RPMI8226 (cell line): ENCODE data around the gene MORC4.

ENCODE experiments used
- DNase-seq: peaks from one replicate; pipeline ENCODE4 v3.0.0-alpha.2; 2015

Gene MORC4

DNA sequence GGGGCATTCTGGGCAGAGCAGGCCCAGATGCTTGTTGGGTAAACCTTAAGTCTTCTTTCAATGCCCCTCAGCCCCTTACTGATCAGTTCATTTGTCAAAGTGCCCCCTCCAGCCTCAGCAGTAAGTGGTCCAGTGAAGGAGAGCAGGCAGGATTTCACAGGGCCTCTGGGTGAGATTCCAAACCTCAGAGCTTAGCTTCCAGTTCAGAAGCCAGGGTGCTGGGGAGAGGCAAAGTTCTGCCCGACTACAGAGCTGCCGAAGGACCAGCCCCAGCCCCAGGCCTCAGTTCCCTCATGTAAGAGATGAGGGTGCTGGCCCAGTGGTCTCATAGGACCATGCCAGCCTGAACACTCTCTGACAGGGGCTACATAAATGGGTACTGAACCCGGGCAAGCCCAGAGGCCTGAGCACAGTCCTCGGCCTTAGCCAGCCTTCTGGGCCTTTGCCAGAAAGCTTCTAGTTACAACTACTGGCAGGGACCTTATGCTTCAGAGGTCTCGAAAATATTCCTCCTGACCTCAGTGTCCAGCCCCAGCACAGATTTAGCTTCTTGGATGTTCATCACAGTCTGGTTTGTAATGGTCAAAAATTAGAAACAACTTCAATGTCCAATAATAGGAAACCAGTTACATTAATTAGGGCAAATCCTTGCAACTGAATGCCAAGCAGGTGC lies 96.0 kb downstream of the MORC4 start:
- DNase-seq: no peak

DNA sequence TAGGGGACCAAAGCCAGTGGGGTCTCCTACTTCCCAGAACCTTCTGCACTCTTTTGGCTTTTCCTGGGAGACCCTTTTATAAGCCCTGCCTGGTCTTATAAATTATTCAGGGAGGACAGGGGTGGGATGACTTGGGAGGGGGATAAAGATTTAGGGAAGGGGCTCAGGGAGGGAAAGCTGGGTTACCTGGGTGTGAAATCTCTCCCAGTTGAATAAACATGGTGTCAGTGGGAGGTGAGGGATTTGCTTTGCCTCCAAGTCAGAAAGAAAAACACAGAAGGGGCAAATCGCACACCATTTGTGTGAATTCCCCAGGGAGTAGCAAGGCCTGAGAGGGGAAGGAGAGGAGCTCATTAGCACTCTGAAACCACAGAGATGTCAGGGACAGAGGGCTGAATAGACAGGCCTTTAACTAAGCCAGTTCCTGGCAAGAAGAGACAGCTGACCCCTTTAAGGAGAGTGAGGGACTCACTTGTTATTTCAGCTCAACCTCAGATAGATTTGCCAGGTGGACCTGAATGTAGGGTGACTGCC lies 96.7 kb downstream of the MORC4 start, which contains the start of gene RIPPLY1:
Gene RIPPLY1, minus strand, starts transcription at position 51 of the 534 bp plus-strand sequence. CDS start 54 bp downstream, outside the sequence.
- no peak for DNase-seq

DNA sequence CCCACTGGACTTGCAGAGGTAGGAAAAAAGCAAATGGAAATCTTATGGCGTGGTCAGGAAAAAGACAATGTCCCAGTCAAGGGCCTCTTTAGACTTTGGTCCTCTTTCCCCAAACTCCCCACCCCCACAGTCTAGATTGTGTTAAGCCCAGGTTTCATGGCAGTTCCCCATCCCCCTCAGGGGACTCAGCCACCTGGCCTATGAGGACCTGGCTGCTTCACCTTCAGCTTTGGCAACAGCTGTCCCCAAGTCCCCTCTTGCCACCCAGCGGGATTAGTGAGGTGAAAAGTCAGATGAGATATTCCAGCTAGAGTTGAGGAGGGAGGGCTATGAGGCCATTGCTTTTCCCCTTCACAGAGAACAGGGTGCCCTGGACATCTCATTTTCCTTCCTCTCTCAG lies 97.3 kb downstream of the MORC4 start:
- no peak for DNase-seq

DNA sequence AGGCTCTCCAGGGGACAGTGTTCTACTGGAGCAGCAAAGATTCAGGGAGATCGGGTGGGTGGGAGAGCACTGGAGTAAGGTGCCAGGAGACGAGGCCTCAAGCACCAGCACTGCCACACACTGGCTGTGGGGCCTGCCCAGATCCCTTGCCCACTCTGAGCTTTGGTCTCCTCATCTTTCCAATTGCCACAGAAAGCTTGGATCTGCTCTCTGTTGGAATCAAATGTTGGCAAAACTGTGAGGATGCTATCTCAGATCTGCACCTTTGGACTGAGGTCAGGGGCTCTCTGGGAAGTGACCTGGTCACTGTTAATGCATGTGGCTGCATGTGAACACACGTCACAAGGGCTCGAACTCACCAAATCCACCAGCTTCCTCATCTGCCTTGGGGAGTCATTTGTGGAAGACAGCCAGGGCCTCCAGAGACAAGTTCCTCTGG lies 98.2 kb downstream of the MORC4 start:
- DNase-seq: no peak

DNA sequence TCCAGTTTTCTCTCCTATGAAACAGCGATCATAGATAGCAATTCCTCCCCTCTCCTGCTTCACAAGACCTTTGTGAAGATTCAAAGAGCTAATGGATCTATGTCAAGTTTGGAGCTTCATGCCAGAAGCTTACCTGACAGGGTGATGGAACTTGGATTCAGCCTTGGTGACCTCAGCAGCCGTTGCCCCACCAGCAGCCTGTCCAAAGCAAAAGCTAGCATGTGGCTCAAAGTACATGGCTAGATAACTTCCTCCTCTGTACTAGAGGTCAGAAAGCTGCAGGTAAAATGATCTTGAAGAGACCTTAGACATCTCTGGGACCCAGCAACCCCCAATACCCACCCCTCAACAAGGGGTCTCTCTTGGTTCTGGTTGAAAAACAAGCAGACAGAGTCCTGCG lies 98.7 kb downstream of the MORC4 start:
- no peak for DNase-seq

DNA sequence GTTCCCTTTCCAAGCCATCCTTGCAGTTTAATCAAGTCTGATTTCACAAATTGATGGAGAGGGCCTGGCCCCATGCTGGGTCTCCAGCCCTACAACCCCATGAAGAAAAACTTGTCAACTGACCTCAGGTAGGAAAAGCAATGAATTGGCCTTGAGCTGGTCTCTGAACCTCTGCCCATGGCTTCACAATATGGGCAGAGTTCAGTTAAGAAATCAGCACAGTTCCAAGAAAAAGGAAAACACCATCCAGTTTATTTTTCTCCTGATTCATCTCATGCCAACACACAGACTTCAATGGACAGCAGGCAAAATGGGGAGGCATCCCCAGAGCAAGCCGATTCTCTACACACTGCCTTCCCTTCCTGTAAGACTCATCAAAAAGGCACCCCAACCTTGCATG lies 100.2 kb downstream of the MORC4 start:
- DNase-seq: no peak

DNA sequence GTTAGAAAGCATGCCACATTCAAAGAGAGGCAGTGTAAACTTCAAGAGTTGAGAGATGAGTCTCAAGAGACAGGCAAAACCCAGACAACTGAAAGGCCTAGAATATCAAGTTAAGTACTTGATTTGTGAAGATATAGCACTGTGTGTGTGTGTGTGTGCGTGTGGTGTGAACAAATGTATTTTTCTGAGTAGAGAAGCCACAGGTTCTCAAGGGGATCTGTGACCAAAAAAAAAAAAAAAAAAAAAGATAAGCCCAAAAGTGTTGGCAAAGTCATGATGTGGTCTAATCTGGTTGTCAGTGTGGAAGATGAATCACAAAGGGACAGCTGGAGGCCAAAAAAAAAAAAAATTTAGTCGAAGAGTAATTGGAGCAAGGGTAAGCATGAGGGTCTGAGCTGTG lies 100.7 kb downstream of the MORC4 start:
- no peak for DNase-seq

DNA sequence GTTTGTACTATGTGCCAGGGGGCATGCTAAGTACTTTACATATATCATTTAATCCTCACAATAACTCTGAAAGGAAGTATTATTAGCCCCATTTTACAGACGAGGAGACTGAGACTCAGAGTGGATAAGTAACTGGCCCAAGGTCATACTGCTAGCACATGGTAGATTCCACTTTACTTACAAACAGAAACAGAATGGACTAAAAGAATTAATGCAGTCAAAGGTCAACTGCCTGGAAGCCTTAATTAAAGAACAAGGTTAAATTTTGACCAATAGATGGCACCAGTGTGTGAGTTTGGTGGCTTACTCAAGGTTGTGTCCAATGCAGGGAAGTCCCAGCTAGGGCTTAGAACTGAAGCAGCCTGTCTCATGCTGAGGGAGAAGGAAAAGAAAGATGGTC lies 101.5 kb downstream of the MORC4 start:
- peak; percentile 37 for DNase-seq

DNA sequence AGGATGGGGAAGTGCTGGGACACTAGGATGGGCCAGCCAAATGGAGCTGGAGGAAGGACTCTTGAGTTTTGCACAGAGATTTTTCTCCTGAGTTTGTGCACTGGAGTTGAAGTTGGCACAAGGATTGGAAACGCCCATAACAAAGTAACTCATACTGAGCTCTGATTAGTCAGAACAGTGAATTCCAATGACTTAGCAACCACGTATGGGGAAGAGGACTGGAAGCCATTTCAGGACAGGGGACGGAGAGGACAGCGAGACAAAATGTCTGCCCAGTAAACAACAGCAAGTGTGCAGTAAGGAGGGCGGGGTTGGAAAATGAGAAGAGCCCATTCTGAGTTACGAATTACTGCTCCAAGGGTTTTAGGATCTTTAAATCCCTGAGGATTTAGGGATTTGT lies 102.8 kb downstream of the MORC4 start:
- no peak for DNase-seq

DNA sequence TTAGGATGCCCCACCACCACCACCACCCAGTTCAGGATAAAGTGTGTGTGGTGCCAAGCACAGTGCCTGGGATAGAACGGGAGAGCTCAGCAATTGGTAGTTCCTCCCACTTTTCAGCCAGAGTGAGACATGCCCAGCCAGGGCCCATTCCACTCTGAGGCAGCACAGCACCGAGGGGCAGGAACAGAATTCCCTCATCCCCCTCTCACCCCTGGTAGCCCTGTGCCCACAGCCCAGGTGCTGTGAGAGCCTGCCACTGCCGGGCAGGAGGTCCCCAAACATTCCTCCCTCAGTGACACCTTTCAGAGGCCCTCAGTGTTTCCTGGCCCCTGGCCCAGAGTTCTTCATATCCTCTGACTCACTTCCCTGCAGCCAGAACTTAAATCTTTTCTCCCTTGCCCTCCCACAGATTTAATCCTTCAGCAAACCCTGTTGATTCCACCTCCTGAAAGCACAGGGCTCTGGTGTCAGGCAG lies 105.0 kb downstream of the MORC4 start:
- no peak for DNase-seq

DNA sequence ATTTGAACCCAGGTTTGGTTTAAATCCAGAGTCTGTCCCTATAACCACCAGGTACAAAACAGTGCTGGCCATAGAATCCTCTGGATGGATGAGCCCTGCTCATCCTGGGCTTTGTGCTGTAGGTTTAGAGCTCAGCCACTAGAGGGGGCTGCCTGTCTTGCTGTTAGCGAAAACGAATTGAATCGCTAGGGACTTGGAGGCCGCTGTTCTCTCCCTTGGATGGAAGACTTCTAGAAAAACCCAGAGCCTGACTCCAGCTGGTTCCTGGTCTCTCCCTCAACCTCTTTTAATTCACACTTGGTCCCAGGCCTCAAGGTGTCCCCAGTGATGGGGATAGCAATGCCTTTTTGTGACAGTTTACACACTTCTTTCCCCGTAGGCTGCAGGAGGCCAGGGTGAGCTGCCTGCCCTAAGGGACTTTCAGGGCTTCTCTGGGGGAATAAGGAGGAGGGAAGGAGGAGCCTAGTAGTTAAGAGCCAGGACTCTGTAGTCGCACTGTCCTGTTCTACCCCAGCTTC lies 105.6 kb downstream of the MORC4 start:
- peak; percentile 63 for DNase-seq

DNA sequence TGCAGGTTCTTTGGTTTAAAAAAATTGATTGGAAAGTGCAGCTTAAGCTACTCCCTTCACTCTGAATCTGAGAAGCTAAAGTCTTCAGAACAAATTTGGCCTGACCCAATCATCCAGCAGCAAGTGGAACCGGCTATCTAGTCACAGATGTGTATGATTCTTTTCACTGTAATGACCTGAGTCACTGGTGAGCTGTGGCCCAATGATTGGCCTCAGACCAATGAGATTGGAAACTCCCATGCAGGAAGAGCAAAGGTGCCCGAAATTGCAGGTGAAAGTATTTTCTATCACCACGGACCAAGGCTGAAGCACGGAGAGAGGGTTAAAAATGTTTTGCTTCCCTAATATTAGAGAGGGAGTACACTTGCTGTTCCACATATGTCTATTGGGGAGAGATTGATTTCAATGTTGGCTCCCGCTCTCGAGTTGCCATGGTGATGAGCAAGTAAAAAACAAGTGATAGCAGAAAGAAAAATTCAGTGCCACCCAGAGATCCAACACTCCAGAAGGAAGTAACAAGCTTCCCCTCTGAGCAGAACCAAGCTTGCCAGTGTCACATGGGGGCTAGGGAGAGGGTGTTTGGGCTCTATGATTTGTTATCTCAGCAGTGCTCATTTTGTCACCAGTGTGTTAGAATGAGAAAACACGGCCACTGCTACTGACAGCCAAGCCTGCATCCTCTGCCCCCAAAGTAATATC lies 108.1 kb downstream of the MORC4 start:
- DNase-seq: no peak
